PC-9 (cell line): Measurements from ENCODE around the gene NUP35.

Source experiments
- CTCF ChIP-seq: fragments of 200-600 bp; sonication (generic); conservative IDR thresholded peaks from 2 replicates; pipeline ENCODE4 v1.6.1; 2017; ENCODE audit warnings: mixed run types, antibody characterized with exemption, mild to moderate bottlenecking, moderate library complexity
- EZH2 ChIP-seq: fragments of 200-600 bp; sonication (generic); IDR thresholded peaks from 2 replicates; pipeline ENCODE4 v1.8.0; 2017; ENCODE audit warnings: antibody characterized with exemption, low read depth

DNA sequence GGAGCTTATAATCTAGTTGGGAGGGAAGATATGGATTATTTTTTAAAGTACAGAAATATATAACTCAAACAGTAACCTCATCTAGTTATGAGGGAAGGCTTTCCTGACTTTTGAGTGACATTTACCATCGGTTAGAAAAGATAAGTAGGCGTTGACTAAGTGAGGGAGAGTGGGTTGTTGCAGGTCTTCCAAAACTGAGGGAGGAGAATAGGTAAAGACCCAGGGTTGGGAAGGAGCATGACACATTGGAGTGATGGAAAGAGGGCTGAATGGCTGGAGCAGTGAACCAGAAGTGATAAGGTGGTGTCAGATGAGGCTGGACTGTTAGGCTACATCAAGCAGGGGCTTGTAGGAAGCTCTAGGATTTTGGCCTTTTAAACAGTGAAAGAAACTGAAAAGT, 10.6 kb upstream of the NUP35 start:
- TF ChIP-seq CTCF (no peak), EZH2 (no peak)
